DND-41 (cell line): Measurements from ENCODE around the gene CANX.

Experiments
- CTCF ChIP-seq: IDR thresholded peaks from 2 replicates; pipeline ENCODE4 v1.5.1; 2012; ENCODE audit warnings: borderline replicate concordance, low read length, moderate library complexity, mild to moderate bottlenecking; ENCODE audit not compliant: poor library complexity, severe bottlenecking; ENCODE audit errors: extremely low read depth
- EZH2 ChIP-seq: IDR thresholded peaks from 3 replicates; pipeline ENCODE4 v1.6.1; 2012; ENCODE audit warnings: borderline replicate concordance, low read depth, mild to moderate bottlenecking, moderate library complexity, low read length, inconsistent platforms; ENCODE audit not compliant: severe bottlenecking

GRCh38 chr5:179729727-179730126, 31.0 kb downstream of the CANX start:
- no peak for TF ChIP-seq CTCF
- no peak for TF ChIP-seq EZH2
